ENCODE measurements around the gene IL4. TPM values are rescaled to one million over a fixed set of nuclear protein-coding genes. Genes with fewer than 3 reads are reported as not detected.

The IL4 gene
- total and polyA plus RNA-seq, 9 of the 15 experiments (the other 6 are each of a cell fraction or from before 2014, with no cell fraction given) = 0.22 to 0.62 TPM; not detected in 7

- Histone ChIP-seq H3K79me2 (ENCODE audit: control insufficient read depth, insufficient read depth, low read length) (no peaks in the 10 kb centered on the region), H3K9me1 (ENCODE audit: control insufficient read depth, insufficient read depth, low read length) (no peaks in the 10 kb centered on the region), H3K36me3 (ENCODE audit: control insufficient read depth, insufficient read depth, low read length) (no peaks in the 10 kb centered on the region), H3K4me1 (replicated peaks in 1 of 2; ENCODE audit: control insufficient read depth in 2 of 2, insufficient read depth in 2 of 2, low read length in 2 of 2) (no peaks in the 10 kb centered on the region), H3K9ac (ENCODE audit: insufficient read depth in 1 of 2, low read depth in 2 of 2, low read length in 2 of 2) (no peak overlapping the region), H3K4me2 (ENCODE audit: insufficient read depth, low read length) (no peak overlapping the region), H3K4me3 (no peak overlapping the region), H3K9me3 (replicated peaks; ENCODE audit: control insufficient read depth, insufficient read depth, low read depth, low read length) (no peaks in the 10 kb centered on the region), H3K27ac (ENCODE audit: extremely low read depth, low read depth, low read length) (no peak overlapping the region), H4K20me1 (replicated peaks; ENCODE audit: control insufficient read depth, insufficient read depth, low read length) (no peaks in the 10 kb centered on the region), H3K27me3 (ENCODE audit: control insufficient read depth in 2 of 2, insufficient read depth in 2 of 2, low read length in 2 of 2) (no peaks in the 10 kb centered on the region), H2AFZ (ENCODE audit: low read depth, low read length) (no peak overlapping the region)
- TF ChIP-seq MXI1 (IDR thresholded peaks at IDR 0.05; ENCODE audit: low read depth, low read length) (no peak), MED1 (CRISPR knock-in tag; IDR thresholded peaks at IDR 0.05; ENCODE audit: borderline replicate concordance) (no peak), KAT8 (IDR thresholded peaks at IDR 0.05; ENCODE audit: low read depth) (no peak), MTA2 (IDR thresholded peaks at IDR 0.05; ENCODE audit: low read depth) (no peak), NR3C1 (CRISPR knock-in tag; IDR thresholded peaks at IDR 0.05) (no peak), ETS1 (conservative IDR thresholded peaks at IDR 0.05; ENCODE audit: control insufficient read depth, low read depth, low read length) (no peak), HCFC1 (IDR thresholded peaks at IDR 0.05; ENCODE audit: low read depth, low read length) (no peak), POLR2A (conservative IDR thresholded peaks at IDR 0.05) (no peak), NCOR1 (IDR thresholded peaks at IDR 0.05) (no peak), EP300 (IDR thresholded peaks at IDR 0.05; ENCODE audit: low read length) (no peak), NCOA4 (IDR thresholded peaks at IDR 0.05; ENCODE audit: partially characterized antibody) (no peak), SRSF7 (optimal IDR thresholded peaks at IDR 0.05; ENCODE audit: low read depth, low read length) (no peak), RFX1 (IDR thresholded peaks at IDR 0.05) (no peak), TFAP4 (CRISPR knock-in tag; IDR thresholded peaks at IDR 0.05; ENCODE audit: borderline replicate concordance) (no peak), CREB3 (tag; conservative IDR thresholded peaks at IDR 0.05; ENCODE audit: low read depth) (no peak), IRF1 (CRISPR knock-in tag; IDR thresholded peaks at IDR 0.05; ENCODE audit: borderline replicate concordance) (no peak), CHD4 (IDR thresholded peaks at IDR 0.05; ENCODE audit: insufficient read depth, insufficient replicate concordance, low read depth, low read length, poor library complexity, severe bottlenecking) (no peak)
- POLR2A ChIA-PET = interaction anchor here (0.7 kb wide), 1 partner anchor 125 kb away, joined by 3 read pairs; no protein-coding TSS in a partner anchor
- CTCF ChIA-PET (ENCODE audit: low intra/inter-chr PET ratio) = no interaction called here
- FAIRE-seq (no peak), ATAC-seq (no peak), DNase-seq (ENCODE audit: extremely low read depth in 1 of 4, low spot score in 3 of 4) (no peak)
- 93% methylated on average over 10 of the region's 10 CpGs for WGBS (ENCODE audit: insufficient coverage, low coverage, missing lambda C conversion rate)
- intact Hi-C loops (cut with micrococcal nuclease) (no loop called here), in situ Hi-C loops (cut with MboI) (no loop called here)
- no TSS peak for BruUV-seq (replicated peaks)
Measured at GRCh38 chr5:132729896-132730295, 56.1 kb downstream of the IL4 start.

Measured in K562 (cell line).